GM12878 (cell line): ENCODE measurements around the gene BIRC7. TPM values are rescaled to one million over a fixed set of nuclear protein-coding genes. Genes with fewer than 3 reads are reported as not detected.

Source experiments
- ATAC-seq: fragments of 200-7000 bp; cut with Tn5 transposase; 3 replicates; pipeline ENCODE4 v1.9.1; 2020; ENCODE audit warnings: mild to moderate bottlenecking, moderate library complexity
- BruUV-seq: library from RNA; stranded (reverse); fragments of 400-500 nt; replicated peaks from 2 replicates; lab custom pipeline; 2021; lab: Mats Ljungman, UMichigan
- CTCF ChIA-PET: fragments of 300-600 bp; sonication (Branson Sonifier 250); formaldehyde crosslinking; extraction: SDS; loops from one replicate; lab custom pipeline; 2021; ENCODE audit warnings: inconsistent platforms; lab: Yijun Ruan, JAX
- POLR2A ChIA-PET: fragments of 350-600 bp; formaldehyde crosslinking; extraction: SDS; loops from one replicate; lab custom pipeline; 2021; ENCODE audit warnings: inconsistent platforms; lab: Charles Lee
- RAD21 ChIA-PET: fragments of 300-600 bp; sonication (Branson Sonifier 250); formaldehyde crosslinking; loops from one replicate; lab custom pipeline; 2023; ENCODE audit warnings: antibody characterized with exemption; ENCODE audit not compliant: unreplicated experiment; lab: Charles Lee
- SMC1A ChIA-PET: fragments of 300-600 bp; sonication (Branson Sonifier 250); formaldehyde crosslinking; loops from one replicate; lab custom pipeline; 2023; ENCODE audit not compliant: unreplicated experiment, uncharacterized antibody; lab: Charles Lee
- DNase-seq: peaks from one replicate; pipeline ENCODE4 v3.0.0-alpha.2; 2011; ENCODE audit warnings: low read depth, low spot score
- FAIRE-seq: peaks from 3 replicates; lab custom pipeline; 2011; peaks lifted over from hg19 to GRCh38; lab: Jason Lieb, UNC
- H2AFZ ChIP-seq: 2 replicates; pipeline ENCODE4 v1.6.0; 2011; ENCODE audit warnings: low read depth, low read length, control low read depth; ENCODE audit not compliant: control insufficient read depth
- H3K27ac ChIP-seq: 2 replicates; pipeline ENCODE4 v1.5.1; 2011; ENCODE audit warnings: control low read depth; ENCODE audit not compliant: control insufficient read depth, insufficient read depth
- H3K27me3 ChIP-seq, 2 experiments: replicated peaks in 1 of 2; 2 replicates each; pipeline versions ENCODE4 v1.6.0 to v1.6.1; 2011; ENCODE audit warnings: low read length in 1 of 2; ENCODE audit not compliant: control insufficient read depth in 2 of 2, insufficient read depth in 2 of 2
- H3K36me3 ChIP-seq, 2 experiments: 2 replicates each; pipeline ENCODE4 v1.5.1; 2011; ENCODE audit warnings: low read length in 1 of 2; ENCODE audit not compliant: control insufficient read depth in 2 of 2, insufficient read depth in 2 of 2
- H3K4me1 ChIP-seq: 2 replicates; pipeline ENCODE4 v1.6.1; 2011; ENCODE audit warnings: mild to moderate bottlenecking, low read length, moderate library complexity, mixed read lengths; ENCODE audit not compliant: control insufficient read depth, insufficient read depth
- H3K4me2 ChIP-seq: 2 replicates; pipeline ENCODE4 v1.6.0; 2011; ENCODE audit warnings: control low read depth; ENCODE audit not compliant: control insufficient read depth, insufficient read depth
- H3K4me3 ChIP-seq: fragments of 200-600 bp; sonication (generic); 2 replicates; pipeline ENCODE4 v1.5.1; 2016
- H3K79me2 ChIP-seq: 2 replicates; pipeline ENCODE4 v1.6.0; 2011; ENCODE audit warnings: low read length; ENCODE audit not compliant: control insufficient read depth, insufficient read depth
- H3K9ac ChIP-seq: 2 replicates; pipeline ENCODE4 v1.8.0; 2011; ENCODE audit warnings: low read length, control low read depth, mixed read lengths; ENCODE audit not compliant: control insufficient read depth, insufficient read depth
- H3K9me3 ChIP-seq: replicated peaks from 3 replicates; pipeline ENCODE4 v1.5.1; 2011; ENCODE audit warnings: mild to moderate bottlenecking, low read length; ENCODE audit not compliant: control insufficient read depth, insufficient read depth
- H4K20me1 ChIP-seq: 2 replicates; pipeline ENCODE4 v1.6.0; 2011; ENCODE audit not compliant: control insufficient read depth, insufficient read depth
- HSF1 ChIP-seq: fragments of 150-350 bp; IDR thresholded peaks from 2 replicates; pipeline ENCODE4 v1.6.1; 2014; ENCODE audit warnings: mild to moderate bottlenecking, low read depth, low read length
- NFIC ChIP-seq: IDR thresholded peaks from 2 replicates; pipeline ENCODE4 v1.6.1; 2012; ENCODE audit warnings: low read depth, mild to moderate bottlenecking, inconsistent platforms, low read length, moderate library complexity
- PAX8 ChIP-seq: fragments of 450-650 bp; IDR thresholded peaks from 2 replicates; pipeline ENCODE4 v1.6.1; 2017; ENCODE audit warnings: mild to moderate bottlenecking, moderate library complexity
- PML ChIP-seq: IDR thresholded peaks from 2 replicates; pipeline ENCODE4 v1.6.1; 2012; ENCODE audit warnings: low read length, inconsistent platforms
- WRNIP1 ChIP-seq: IDR thresholded peaks from 2 replicates; pipeline ENCODE4 v1.6.1; 2011; ENCODE audit warnings: low read depth, low read length, improper control_type of control experiment, borderline replicate concordance
- WGBS: methylation state at CpG from one replicate; pipeline ENCODE4 v1.1.6; 2016; ENCODE audit warnings: low lambda C conversion rate; ENCODE audit not compliant: insufficient replicate concordance, insufficient coverage; ENCODE audit errors: missing lambda C conversion rate; 5-methylcytosine and 5-hydroxymethylcytosine counted together
- in situ Hi-C: fragments of 300-500 bp; cut with MboI; formaldehyde crosslinking; loops from 9 replicates; pipeline ENCODE4 v1.14.3; 2018; ENCODE audit warnings: mixed read lengths
- intact Hi-C: fragments of 100-400 bp; cut with micrococcal nuclease; formaldehyde crosslinking; loops from one replicate; pipeline ENCODE4 v1.14.2; 2022; ENCODE audit not compliant: unreplicated experiment
- polyA plus RNA-seq, 11 experiments: library from polyadenylated mRNA; depleted of rRNA in 4 of 11; unstranded in 6 of 11; stranded (reverse) in 5 of 11; fragments of >200 nt; fragmentation: Nextera tagmentation in 4 of 11; fragmentation: Illumina TruSeq in 1 of 11; extraction: Ambion mirVana in 4 of 11; extraction: Trizol in 1 of 11; gene quantifications; 1 replicate in 1 of 11; 2 replicates in 10 of 11; pipeline versions ENCODE4 v1.2.1 to v1.2.3, GENCODE V29; 2011 to 2016; ENCODE audit warnings: inconsistent platforms in 2 of 11, missing spikeins in 2 of 11, low read depth in 1 of 11
- total RNA-seq, 4 experiments: library from RNA; depleted of rRNA in 3 of 4; stranded (reverse); fragments of >200 nt in 3 of 4; fragmentation: Illumina TruSeq in 1 of 4; extraction: Trizol in 1 of 4; gene quantifications; 2 replicates each; pipeline versions ENCODE4 v1.2.1 to v1.2.3, GENCODE V29; 2013 to 2021
- TF ChIP-seq, protein P1 (sequence below): fragments of 450-650 bp; IDR thresholded peaks from 2 replicates; pipeline ENCODE4 v1.6.1; 2017; ENCODE audit warnings: mild to moderate bottlenecking
- TF ChIP-seq, protein P2 (sequence below): IDR thresholded peaks from 2 replicates; pipeline ENCODE4 v1.6.1; 2011; ENCODE audit warnings: low read depth, low read length, improper control_type of control experiment, borderline replicate concordance
- TF ChIP-seq, protein P3 (sequence below): IDR thresholded peaks from 2 replicates; pipeline ENCODE4 v1.6.1; 2012; ENCODE audit warnings: mild to moderate bottlenecking, low read depth, low read length

BIRC7 gene
- total and polyA plus RNA-seq, 10 of the 15 experiments (the other 5 are each of a cell fraction or from before 2014, with no cell fraction given): 0.31 TPM; not detected in 9

DNA sequence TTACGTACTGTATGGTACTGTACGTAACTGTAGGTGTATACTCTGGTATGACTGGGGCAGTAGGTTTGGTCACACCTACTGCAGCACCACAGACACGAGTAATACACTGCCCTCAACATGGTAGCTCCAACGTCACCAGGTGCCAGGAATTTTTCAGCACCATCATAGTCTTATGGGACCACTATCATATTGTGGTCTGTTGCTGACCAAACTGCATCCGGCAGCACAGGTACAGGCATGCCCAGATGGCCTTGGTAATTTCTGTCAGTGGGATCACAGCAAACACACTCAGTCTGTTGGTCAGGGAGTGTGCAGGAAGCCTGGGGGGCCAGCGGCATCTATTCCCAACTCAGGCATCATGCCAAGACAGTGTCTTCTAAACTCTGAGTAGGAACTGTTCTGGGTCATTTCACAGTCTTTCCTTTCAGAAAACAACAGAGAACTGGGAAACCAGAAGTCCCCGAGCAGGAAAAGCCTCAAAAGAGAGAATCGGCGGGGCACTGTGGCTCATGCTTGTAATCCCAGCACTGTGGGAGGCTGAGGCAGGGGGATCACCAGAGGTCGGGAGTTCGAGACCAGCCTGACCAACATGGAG is 25.6 kb upstream of the BIRC7 start:
- no TSS peak for BruUV-seq
- POLR2A ChIA-PET: no interaction called here
- peaks cover 22 to 27% of the 10 kb centered on the region in 2 experiments for H3K36me3 ChIP-seq

More for the DNA sequence above, 25.6 kb upstream of the BIRC7 start:
- H2AFZ ChIP-seq: no peak overlapping the region
- intact Hi-C loops (no loop called here), in situ Hi-C loops (no loop called here)
- CTCF ChIA-PET: no interaction called here
- 83% methylated on average over 11 of the region's 11 CpGs for WGBS
- ATAC-seq (peak; percentile 43), DNase-seq (no peak), FAIRE-seq (no peak)
- no peak overlapping the region for H3K27ac ChIP-seq
- H3K79me2 ChIP-seq: peaks cover 44% of the 10 kb centered on the region
- H3K9me3 ChIP-seq: no peaks in the 10 kb centered on the region
- no peak overlapping the region for H3K4me2 ChIP-seq
- H3K4me1 ChIP-seq: peaks cover 7% of the 10 kb centered on the region; the same call in 1 of the 2 replicates
- H3K27me3 ChIP-seq: no peaks in the 10 kb centered on the region
- SMC1A ChIA-PET: no interaction called here
- no peak overlapping the region for H3K9ac ChIP-seq
- TF ChIP-seq, protein P1, sequence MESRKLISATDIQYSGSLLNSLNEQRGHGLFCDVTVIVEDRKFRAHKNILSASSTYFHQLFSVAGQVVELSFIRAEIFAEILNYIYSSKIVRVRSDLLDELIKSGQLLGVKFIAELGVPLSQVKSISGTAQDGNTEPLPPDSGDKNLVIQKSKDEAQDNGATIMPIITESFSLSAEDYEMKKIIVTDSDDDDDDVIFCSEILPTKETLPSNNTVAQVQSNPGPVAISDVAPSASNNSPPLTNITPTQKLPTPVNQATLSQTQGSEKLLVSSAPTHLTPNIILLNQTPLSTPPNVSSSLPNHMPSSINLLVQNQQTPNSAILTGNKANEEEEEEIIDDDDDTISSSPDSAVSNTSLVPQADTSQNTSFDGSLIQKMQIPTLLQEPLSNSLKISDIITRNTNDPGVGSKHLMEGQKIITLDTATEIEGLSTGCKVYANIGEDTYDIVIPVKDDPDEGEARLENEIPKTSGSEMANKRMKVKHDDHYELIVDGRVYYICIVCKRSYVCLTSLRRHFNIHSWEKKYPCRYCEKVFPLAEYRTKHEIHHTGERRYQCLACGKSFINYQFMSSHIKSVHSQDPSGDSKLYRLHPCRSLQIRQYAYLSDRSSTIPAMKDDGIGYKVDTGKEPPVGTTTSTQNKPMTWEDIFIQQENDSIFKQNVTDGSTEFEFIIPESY: no peak
- no peak for TF ChIP-seq WRNIP1
- TF ChIP-seq PAX8: no peak
- TF ChIP-seq PML: no peak
- TF ChIP-seq, protein P2, sequence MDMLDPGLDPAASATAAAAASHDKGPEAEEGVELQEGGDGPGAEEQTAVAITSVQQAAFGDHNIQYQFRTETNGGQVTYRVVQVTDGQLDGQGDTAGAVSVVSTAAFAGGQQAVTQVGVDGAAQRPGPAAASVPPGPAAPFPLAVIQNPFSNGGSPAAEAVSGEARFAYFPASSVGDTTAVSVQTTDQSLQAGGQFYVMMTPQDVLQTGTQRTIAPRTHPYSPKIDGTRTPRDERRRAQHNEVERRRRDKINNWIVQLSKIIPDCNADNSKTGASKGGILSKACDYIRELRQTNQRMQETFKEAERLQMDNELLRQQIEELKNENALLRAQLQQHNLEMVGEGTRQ: no peak
- TF ChIP-seq, protein P3, sequence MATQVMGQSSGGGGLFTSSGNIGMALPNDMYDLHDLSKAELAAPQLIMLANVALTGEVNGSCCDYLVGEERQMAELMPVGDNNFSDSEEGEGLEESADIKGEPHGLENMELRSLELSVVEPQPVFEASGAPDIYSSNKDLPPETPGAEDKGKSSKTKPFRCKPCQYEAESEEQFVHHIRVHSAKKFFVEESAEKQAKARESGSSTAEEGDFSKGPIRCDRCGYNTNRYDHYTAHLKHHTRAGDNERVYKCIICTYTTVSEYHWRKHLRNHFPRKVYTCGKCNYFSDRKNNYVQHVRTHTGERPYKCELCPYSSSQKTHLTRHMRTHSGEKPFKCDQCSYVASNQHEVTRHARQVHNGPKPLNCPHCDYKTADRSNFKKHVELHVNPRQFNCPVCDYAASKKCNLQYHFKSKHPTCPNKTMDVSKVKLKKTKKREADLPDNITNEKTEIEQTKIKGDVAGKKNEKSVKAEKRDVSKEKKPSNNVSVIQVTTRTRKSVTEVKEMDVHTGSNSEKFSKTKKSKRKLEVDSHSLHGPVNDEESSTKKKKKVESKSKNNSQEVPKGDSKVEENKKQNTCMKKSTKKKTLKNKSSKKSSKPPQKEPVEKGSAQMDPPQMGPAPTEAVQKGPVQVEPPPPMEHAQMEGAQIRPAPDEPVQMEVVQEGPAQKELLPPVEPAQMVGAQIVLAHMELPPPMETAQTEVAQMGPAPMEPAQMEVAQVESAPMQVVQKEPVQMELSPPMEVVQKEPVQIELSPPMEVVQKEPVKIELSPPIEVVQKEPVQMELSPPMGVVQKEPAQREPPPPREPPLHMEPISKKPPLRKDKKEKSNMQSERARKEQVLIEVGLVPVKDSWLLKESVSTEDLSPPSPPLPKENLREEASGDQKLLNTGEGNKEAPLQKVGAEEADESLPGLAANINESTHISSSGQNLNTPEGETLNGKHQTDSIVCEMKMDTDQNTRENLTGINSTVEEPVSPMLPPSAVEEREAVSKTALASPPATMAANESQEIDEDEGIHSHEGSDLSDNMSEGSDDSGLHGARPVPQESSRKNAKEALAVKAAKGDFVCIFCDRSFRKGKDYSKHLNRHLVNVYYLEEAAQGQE: no peak
- TF ChIP-seq HSF1: no peak
- no peak for TF ChIP-seq NFIC
- RAD21 ChIA-PET: no interaction called here
- peaks cover 9% of the 10 kb centered on the region for H4K20me1 ChIP-seq
- no peak overlapping the region for H3K4me3 ChIP-seq
